ENCODE measurements around the gene ABLIM3. TPM values are rescaled to one million over a fixed set of nuclear protein-coding genes. Genes with fewer than 3 reads are reported as not detected.

The ABLIM3 gene
- total RNA-seq, 3 donors from 2014 or later (not counting 1 experiment from before 2014, with no cell fraction given) = 0.41 to 2.4 (median 1.2) TPM

GRCh38 chr5:149206524-149207141, 65.3 kb downstream of the ABLIM3 start:
- H3K27ac ChIP-seq (ENCODE audit: low read length) = no peak overlapping the region

GRCh38 chr5:149207831-149208230, 66.5 kb downstream of the ABLIM3 start:
- H3K27me3 ChIP-seq (ENCODE audit: control insufficient read depth, insufficient read depth, low read length) = no peaks in the 10 kb centered on the region
- H3K36me3 ChIP-seq (ENCODE audit: control insufficient read depth, insufficient read depth, low read length) = no peaks in the 10 kb centered on the region
- H3K4me3 ChIP-seq (ENCODE audit: low read length) = no peak overlapping the region
- no peaks in the 10 kb centered on the region for H3K4me1 Mint-ChIP-seq
- H3K4me3 Mint-ChIP-seq = no peak overlapping the region
- TF ChIP-seq CTCF (IDR thresholded peaks at IDR 0.05) = no peak
- H3K4me1 ChIP-seq (ENCODE audit: control insufficient read depth, insufficient read depth, low read length) = no peaks in the 10 kb centered on the region
- H3K9me3 ChIP-seq (ENCODE audit: control insufficient read depth, insufficient read depth, low read length) = no peaks in the 10 kb centered on the region
- H3K9me3 Mint-ChIP-seq = no peaks in the 10 kb centered on the region
- intact Hi-C loops (cut with micrococcal nuclease) = no loop called here
- ATAC-seq (no peak), DNase-seq (no peak)
- no peak overlapping the region for H3K27ac ChIP-seq (ENCODE audit: low read length)
- H3K36me3 Mint-ChIP-seq = no peaks in the 10 kb centered on the region
- H3K27me3 Mint-ChIP-seq (ENCODE audit: low read depth in 2 of 2) = peaks cover 0 to 2% of the 10 kb centered on the region in 2 donors
- no peak overlapping the region for H3K27ac Mint-ChIP-seq
- WGBS (ENCODE audit: insufficient coverage) = 31% methylated on average over 2 of the region's 2 CpGs

More at GRCh38 chr5:149206524-149207141, 65.3 kb downstream of the ABLIM3 start:
- WGBS (ENCODE audit: insufficient coverage) = 91% methylated on average over 10 of the region's 10 CpGs
- Mint-ChIP-seq H3K4me3 (no peak overlapping the region), H3K9me3 (no peaks in the 10 kb centered on the region), H3K27ac (no peak overlapping the region), H3K36me3 (no peaks in the 10 kb centered on the region), H3K4me1 (no peaks in the 10 kb centered on the region), H3K27me3 (ENCODE audit: low read depth in 2 of 2) (no peaks in the 10 kb centered on the region)
- ATAC-seq (no peak), DNase-seq (no peak)
- H3K36me3 ChIP-seq (ENCODE audit: control insufficient read depth, insufficient read depth, low read length) = no peaks in the 10 kb centered on the region
- no peaks in the 10 kb centered on the region for H3K9me3 ChIP-seq (ENCODE audit: control insufficient read depth, insufficient read depth, low read length)
- H3K4me3 ChIP-seq (ENCODE audit: low read length) = no peak overlapping the region
- no peaks in the 10 kb centered on the region for H3K4me1 ChIP-seq (ENCODE audit: control insufficient read depth, insufficient read depth, low read length)
- no peak for TF ChIP-seq CTCF (IDR thresholded peaks at IDR 0.05)
- no peaks in the 10 kb centered on the region for H3K27me3 ChIP-seq (ENCODE audit: control insufficient read depth, insufficient read depth, low read length)
- intact Hi-C loops (cut with micrococcal nuclease) = no loop called here

GRCh38 chr5:149210225-149210624, 68.9 kb downstream of the ABLIM3 start:
- no peak overlapping the region for H3K4me3 ChIP-seq (ENCODE audit: low read length)
- no peaks in the 10 kb centered on the region for H3K27me3 ChIP-seq (ENCODE audit: control insufficient read depth, insufficient read depth, low read length)
- DNase-seq (no peak), ATAC-seq (no peak)
- TF ChIP-seq CTCF (IDR thresholded peaks at IDR 0.05) = no peak
- intact Hi-C loops (cut with micrococcal nuclease) = no loop called here
- H3K27ac ChIP-seq (ENCODE audit: low read length) = no peak overlapping the region
- H3K9me3 ChIP-seq (ENCODE audit: control insufficient read depth, insufficient read depth, low read length) = no peaks in the 10 kb centered on the region
- H3K36me3 ChIP-seq (ENCODE audit: control insufficient read depth, insufficient read depth, low read length) = no peaks in the 10 kb centered on the region
- Mint-ChIP-seq H3K4me3 (no peak overlapping the region), H3K4me1 (no peaks in the 10 kb centered on the region), H3K27me3 (ENCODE audit: low read depth in 2 of 2) (peaks cover 0 to 2% of the 10 kb centered on the region in 2 donors), H3K36me3 (no peaks in the 10 kb centered on the region), H3K9me3 (no peaks in the 10 kb centered on the region), H3K27ac (no peak overlapping the region)
- 98% methylated on average over 4 of the region's 4 CpGs for WGBS (ENCODE audit: insufficient coverage)
- no peaks in the 10 kb centered on the region for H3K4me1 ChIP-seq (ENCODE audit: control insufficient read depth, insufficient read depth, low read length)

GRCh38 chr5:149210968-149211490, 69.7 kb downstream of the ABLIM3 start:
- no peak for TF ChIP-seq CTCF (IDR thresholded peaks at IDR 0.05)
- H3K4me1 Mint-ChIP-seq = no peaks in the 10 kb centered on the region
- no peaks in the 10 kb centered on the region for H3K36me3 Mint-ChIP-seq
- peaks cover 0 to 2% of the 10 kb centered on the region in 2 donors for H3K27me3 Mint-ChIP-seq (ENCODE audit: low read depth in 2 of 2)
- Histone ChIP-seq H3K36me3 (ENCODE audit: control insufficient read depth, insufficient read depth, low read length) (no peaks in the 10 kb centered on the region), H3K4me1 (ENCODE audit: control insufficient read depth, insufficient read depth, low read length) (no peaks in the 10 kb centered on the region), H3K4me3 (ENCODE audit: low read length) (no peak overlapping the region), H3K27me3 (ENCODE audit: control insufficient read depth, insufficient read depth, low read length) (no peaks in the 10 kb centered on the region), H3K27ac (ENCODE audit: low read length) (no peak overlapping the region), H3K9me3 (ENCODE audit: control insufficient read depth, insufficient read depth, low read length) (no peaks in the 10 kb centered on the region)
- no peak for ATAC-seq
- no peaks in the 10 kb centered on the region for H3K9me3 Mint-ChIP-seq
- peak in 1 of 2 donors; percentile 22 for DNase-seq
- H3K4me3 Mint-ChIP-seq = no peak overlapping the region
- 91% methylated on average over 3 of the region's 4 CpGs for WGBS (ENCODE audit: insufficient coverage)
- intact Hi-C loops (cut with micrococcal nuclease) = no loop called here
- no peak overlapping the region for H3K27ac Mint-ChIP-seq

Measured in natural killer cell (primary cell).